HepG2 (cell line): ENCODE data around the gene TRPV6. TPM values are rescaled to one million over a fixed set of nuclear protein-coding genes. Genes with fewer than 3 reads are reported as not detected.

ENCODE experiments used
- ATAC-seq: fragments of 200-7000 bp; cut with Tn5 transposase; 3 replicates; pipeline ENCODE4 v1.9.1; 2020; ENCODE audit warnings: mild to moderate bottlenecking, moderate library complexity
- BruUV-seq: library from RNA; stranded (reverse); fragments of 400-500 nt; replicated peaks from 2 replicates; lab custom pipeline; 2021; lab: Mats Ljungman, UMichigan
- CTCF ChIA-PET: fragments of 300-600 bp; formaldehyde crosslinking; extraction: SDS; loops from one replicate; lab custom pipeline; 2021; ENCODE audit warnings: low total read pairs, inconsistent platforms, low intra/inter-chr PET ratio; lab: Yijun Ruan, JAX
- POLR2A ChIA-PET: fragments of 350-600 bp; sonication (Branson Sonifier 250); formaldehyde crosslinking; loops from one replicate; lab custom pipeline; 2020; ENCODE audit warnings: antibody characterized with exemption, inconsistent platforms; lab: Yijun Ruan, JAX
- DNase-seq: peaks from one replicate; pipeline ENCODE4 v3.0.0-alpha.2; 2015; ENCODE audit warnings: low spot score
- FAIRE-seq: peaks from 3 replicates; lab custom pipeline; 2011; peaks lifted over from hg19 to GRCh38; lab: Jason Lieb, UNC
- H2AFZ ChIP-seq: one replicate; pipeline ENCODE4 v1.6.1; 2011; ENCODE audit warnings: low read length, inconsistent platforms
- H3K27ac ChIP-seq: fragments of 300-600 bp; 3 replicates; pipeline ENCODE4 v1.8.0; 2011; ENCODE audit warnings: mixed run types, mild to moderate bottlenecking, mixed read lengths, low read length, inconsistent platforms; ENCODE audit not compliant: insufficient read depth; ENCODE audit errors: extremely low read length
- H3K27me3 ChIP-seq, 2 experiments: fragments of 200-600 bp in 1 of 2; 2 replicates in 1 of 2; 3 replicates in 1 of 2; pipeline versions ENCODE4 v1.6.0 to v1.8.0; 2011; ENCODE audit warnings: low read length in 2 of 2, mild to moderate bottlenecking in 2 of 2, moderate library complexity in 2 of 2, inconsistent platforms in 1 of 2; ENCODE audit not compliant: insufficient read depth in 2 of 2, control insufficient read depth in 1 of 2
- H3K36me3 ChIP-seq, 2 experiments: fragments of 200-600 bp in 1 of 2; replicated peaks in 1 of 2; 2 replicates in 1 of 2; 3 replicates in 1 of 2; pipeline versions ENCODE4 v1.5.1 to v1.8.0; 2011; ENCODE audit warnings: low read length in 2 of 2, inconsistent platforms in 1 of 2; ENCODE audit not compliant: insufficient read depth in 2 of 2, control insufficient read depth in 1 of 2
- H3K4me1 ChIP-seq: 2 replicates; pipeline ENCODE4 v1.5.1; 2012; ENCODE audit warnings: low read length, inconsistent platforms; ENCODE audit not compliant: insufficient read depth
- H3K4me2 ChIP-seq: 2 replicates; pipeline ENCODE4 v1.6.0; 2011; ENCODE audit warnings: low read depth, low read length, inconsistent platforms
- H3K4me3 ChIP-seq, 3 experiments: fragments of 200-600 bp in 1 of 3; sonication (generic), shearing (Covaris generic) in 1 of 3; replicated peaks in 1 of 3; 2 replicates each; pipeline ENCODE4 v1.5.1; 2011 to 2016; ENCODE audit warnings: low read length in 3 of 3, inconsistent platforms in 2 of 3, low read depth in 2 of 3, mild to moderate bottlenecking in 2 of 3, control low read depth in 1 of 3, mixed read lengths in 1 of 3; ENCODE audit not compliant: insufficient read depth in 1 of 3
- H3K79me2 ChIP-seq: one replicate; pipeline ENCODE4 v1.6.1; 2011; ENCODE audit warnings: low read length, inconsistent platforms; ENCODE audit not compliant: insufficient read depth
- H3K9ac ChIP-seq: 2 replicates; pipeline ENCODE4 v1.6.0; 2011; ENCODE audit warnings: mild to moderate bottlenecking, low read depth, low read length, inconsistent platforms; ENCODE audit not compliant: insufficient read depth
- H3K9me3 ChIP-seq: 2 replicates; pipeline ENCODE4 v1.5.1; 2012; ENCODE audit warnings: mild to moderate bottlenecking, low read length
- H4K20me1 ChIP-seq: 2 replicates; pipeline ENCODE4 v1.6.0; 2011; ENCODE audit warnings: inconsistent platforms, mild to moderate bottlenecking, low read length, moderate library complexity; ENCODE audit not compliant: insufficient read depth
- ERF ChIP-seq: IDR thresholded peaks from 2 replicates; pipeline ENCODE4 v1.6.1; 2018; ENCODE audit warnings: missing biosample characterization, missing genetic modification reagents
- JARID2 ChIP-seq: sonication (generic); formaldehyde crosslinking; IDR thresholded peaks from 2 replicates; pipeline ENCODE4 v1.8.1; 2023; ENCODE audit warnings: missing genetic modification reagents, inconsistent platforms; ENCODE audit not compliant: insufficient replicate concordance
- KDM4B ChIP-seq: sonication (generic); formaldehyde crosslinking; IDR thresholded peaks from 2 replicates; pipeline ENCODE4 v1.4.0; 2020; ENCODE audit warnings: missing genetic modification reagents
- MXD1 ChIP-seq: sonication (generic); formaldehyde crosslinking; IDR thresholded peaks from 2 replicates; pipeline ENCODE4 v1.4.0; 2020; ENCODE audit warnings: mild to moderate bottlenecking, missing genetic modification reagents
- PAF1 ChIP-seq: IDR thresholded peaks from 2 replicates; pipeline ENCODE4 v1.6.1; 2016; ENCODE audit warnings: missing genetic modification reagents, missing compliant biosample characterization
- SMARCC2 ChIP-seq: fragments of 450-650 bp; IDR thresholded peaks from 2 replicates; pipeline ENCODE4 v1.6.1; 2017; ENCODE audit warnings: antibody characterized with exemption, mild to moderate bottlenecking
- SOX13 ChIP-seq, 3 experiments: fragments of 450-650 bp in 1 of 3; sonication (generic) in 1 of 3; formaldehyde crosslinking in 1 of 3; IDR thresholded peaks in 2 of 3; conservative IDR thresholded peaks in 1 of 3; 2 replicates each; pipeline versions ENCODE4 v1.5.0 to v1.6.1; 2016 to 2020; ENCODE audit warnings: antibody characterized with exemption in 1 of 3, mild to moderate bottlenecking in 1 of 3, missing compliant biosample characterization in 1 of 3, missing genetic modification reagents in 1 of 3, moderate library complexity in 1 of 3
- SP4 ChIP-seq: sonication (generic); formaldehyde crosslinking; IDR thresholded peaks from 2 replicates; pipeline ENCODE4 v1.8.1; 2023; ENCODE audit warnings: mild to moderate bottlenecking, missing genetic modification reagents
- TFE3 ChIP-seq: IDR thresholded peaks from 2 replicates; pipeline ENCODE4 v1.6.1; 2016
- ZNF317 ChIP-seq: sonication (generic); formaldehyde crosslinking; IDR thresholded peaks from 2 replicates; pipeline ENCODE4 v1.5.0; 2020; ENCODE audit warnings: mild to moderate bottlenecking, missing genetic modification reagents
- ZNF546 ChIP-seq: sonication (generic); formaldehyde crosslinking; conservative IDR thresholded peaks from 2 replicates; pipeline ENCODE4 v1.8.1; 2023; ENCODE audit warnings: mild to moderate bottlenecking, missing genetic modification reagents
- ZNF577 ChIP-seq: sonication (generic); formaldehyde crosslinking; IDR thresholded peaks from 2 replicates; pipeline ENCODE4 v1.4.0; 2020; ENCODE audit warnings: mild to moderate bottlenecking, low read depth, missing genetic modification reagents, borderline replicate concordance
- ZNF746 ChIP-seq: sonication (generic); formaldehyde crosslinking; IDR thresholded peaks from 2 replicates; pipeline ENCODE4 v1.8.0; 2022; ENCODE audit warnings: mild to moderate bottlenecking, missing genetic modification reagents
- ZSCAN5A ChIP-seq: sonication (generic); formaldehyde crosslinking; IDR thresholded peaks from 2 replicates; pipeline ENCODE4 v1.8.0; 2022; ENCODE audit warnings: mild to moderate bottlenecking, missing genetic modification reagents, borderline replicate concordance
- WGBS: methylation state at CpG from one replicate; pipeline ENCODE4 v1.1.6; 2017; ENCODE audit warnings: low lambda C conversion rate; 5-methylcytosine and 5-hydroxymethylcytosine counted together
- in situ Hi-C: cut with HindIII; loops from 2 replicates; pipeline ENCODE4 v1.10.0; 2017; ENCODE audit warnings: low pct_unique_long_range_greater_than_20kb; ENCODE audit not compliant: extremely low pct_ligation_motif_present
- intact Hi-C: fragments of 100-400 bp; cut with micrococcal nuclease; formaldehyde crosslinking; loops from one replicate; pipeline ENCODE4 v1.10.0; 2022; ENCODE audit not compliant: unreplicated experiment
- polyA plus RNA-seq, 8 experiments: library from polyadenylated mRNA; depleted of rRNA in 3 of 8; stranded (reverse) in 7 of 8; unstranded in 1 of 8; fragments of >200 nt; fragmentation: Illumina TruSeq in 4 of 8; extraction: Trizol in 4 of 8; gene quantifications; 2 replicates each; pipeline versions ENCODE4 v1.2.1 to v1.2.3, GENCODE V29; 2011 to 2016; ENCODE audit warnings: low read depth in 4 of 8, missing spikeins in 1 of 8, mixed read lengths in 1 of 8; ENCODE audit not compliant: insufficient read depth in 1 of 8
- total RNA-seq, 5 experiments: library from RNA; depleted of rRNA; stranded (reverse); fragments of >200 nt; fragmentation: Illumina TruSeq; extraction: Trizol; gene quantifications; 2 replicates each; pipeline ENCODE4 v1.2.3, GENCODE V29; 2016; ENCODE audit warnings: low read depth in 1 of 5
- TF ChIP-seq, protein P1 (sequence below): IDR thresholded peaks from 2 replicates; pipeline ENCODE4 v1.6.1; 2016; ENCODE audit warnings: mild to moderate bottlenecking

The TRPV6 gene
- total and polyA plus RNA-seq, 2 of the 13 experiments (the other 11 are each of a cell fraction or from before 2014, with no cell fraction given): not detected

DNA sequence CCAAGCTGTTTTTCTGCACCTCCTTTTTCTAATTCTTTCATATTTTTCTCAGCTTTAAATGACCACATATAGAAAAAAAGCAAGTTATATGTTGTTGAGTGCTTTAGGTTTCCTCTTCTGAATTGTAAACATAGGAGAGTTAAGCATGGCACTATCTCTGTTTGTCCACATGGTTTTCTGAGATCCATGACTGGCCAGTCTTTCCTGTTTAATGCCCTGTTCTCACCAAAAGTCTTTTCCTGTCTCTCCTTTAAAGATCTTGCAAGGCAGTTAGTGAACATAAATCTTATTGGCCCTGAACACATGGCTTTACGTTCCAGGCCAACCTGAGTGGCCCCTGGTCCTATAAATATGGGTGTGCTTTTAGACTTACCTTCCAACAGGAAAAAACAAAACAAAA is 28.6 kb upstream of the TRPV6 start:
- Histone ChIP-seq H4K20me1 (no peaks in the 10 kb centered on the region), H2AFZ (no peak overlapping the region), H3K4me1 (no peaks in the 10 kb centered on the region), H3K36me3 (no peaks in the 10 kb centered on the region), H3K27me3 (no peaks in the 10 kb centered on the region), H3K4me2 (no peak overlapping the region), H3K4me3 (no peak overlapping the region), H3K79me2 (no peaks in the 10 kb centered on the region), H3K9me3 (no peaks in the 10 kb centered on the region), H3K27ac (no peak overlapping the region), H3K9ac (no peak overlapping the region)
- intact Hi-C loops (no loop called here), in situ Hi-C loops (no loop called here)
- DNase-seq: no peak
- ATAC-seq: no peak
- CTCF ChIA-PET: no interaction called here
- TF ChIP-seq KDM4B (CRISPR knock-in tag) (no peak), SP4 (CRISPR knock-in tag) (no peak), PAF1 (CRISPR knock-in tag) (no peak), ERF (CRISPR knock-in tag) (no peak), JARID2 (no peak)
- WGBS: 24% methylated on average over 1 of the region's 1 CpG
- no peak for FAIRE-seq
- POLR2A ChIA-PET: no interaction called here
- no TSS peak for BruUV-seq

DNA sequence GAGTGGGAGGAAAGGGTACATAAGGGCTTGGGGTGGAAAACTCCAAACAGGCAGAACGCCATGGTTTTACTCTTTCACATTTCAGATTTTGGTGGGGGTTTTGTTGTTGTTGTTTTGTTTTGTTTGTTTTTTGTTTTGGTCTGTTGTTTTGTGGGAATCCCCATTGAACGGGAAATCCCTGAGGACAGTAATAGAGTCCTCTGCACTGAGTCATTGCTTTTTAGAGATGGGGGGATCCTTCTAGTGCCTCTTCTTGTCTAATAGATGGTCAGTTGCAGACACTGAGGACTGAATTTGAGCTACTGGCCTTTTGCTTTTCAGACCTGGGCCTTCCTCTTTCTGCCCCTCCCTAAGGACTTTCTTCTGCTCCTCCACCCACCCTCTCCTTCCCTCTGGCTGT is 28.0 kb upstream of the TRPV6 start:
- H3K9me3 ChIP-seq: no peaks in the 10 kb centered on the region
- in situ Hi-C loops: no loop called here
- CTCF ChIA-PET: no interaction called here
- no peaks in the 10 kb centered on the region for H3K4me1 ChIP-seq
- no peak for DNase-seq
- 38% methylated on average over 2 of the region's 2 CpGs for WGBS
- no peak overlapping the region for H3K9ac ChIP-seq
- no peak for FAIRE-seq
- BruUV-seq: no TSS peak
- no peaks in the 10 kb centered on the region for H3K79me2 ChIP-seq
- no peak overlapping the region for H3K4me3 ChIP-seq
- intact Hi-C loops: no loop called here
- H3K4me2 ChIP-seq: no peak overlapping the region
- no peak overlapping the region for H2AFZ ChIP-seq
- H3K36me3 ChIP-seq: no peaks in the 10 kb centered on the region
- POLR2A ChIA-PET: no interaction called here
- H3K27me3 ChIP-seq: 0 out of 5 replicates have a peak, but pooled peaks cover 0 to 1% of the 10 kb centered on the region in 2 experiments
- no peaks in the 10 kb centered on the region for H4K20me1 ChIP-seq
- no peak overlapping the region for H3K27ac ChIP-seq
- no peak for ATAC-seq
- TF ChIP-seq, protein P1, sequence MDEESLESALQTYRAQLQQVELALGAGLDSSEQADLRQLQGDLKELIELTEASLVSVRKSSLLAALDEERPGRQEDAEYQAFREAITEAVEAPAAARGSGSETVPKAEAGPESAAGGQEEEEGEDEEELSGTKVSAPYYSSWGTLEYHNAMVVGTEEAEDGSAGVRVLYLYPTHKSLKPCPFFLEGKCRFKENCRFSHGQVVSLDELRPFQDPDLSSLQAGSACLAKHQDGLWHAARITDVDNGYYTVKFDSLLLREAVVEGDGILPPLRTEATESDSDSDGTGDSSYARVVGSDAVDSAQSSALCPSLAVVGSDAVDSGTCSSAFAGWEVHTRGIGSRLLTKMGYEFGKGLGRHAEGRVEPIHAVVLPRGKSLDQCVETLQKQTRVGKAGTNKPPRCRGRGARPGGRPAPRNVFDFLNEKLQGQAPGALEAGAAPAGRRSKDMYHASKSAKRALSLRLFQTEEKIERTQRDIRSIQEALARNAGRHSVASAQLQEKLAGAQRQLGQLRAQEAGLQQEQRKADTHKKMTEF: no peak
- TF ChIP-seq ZNF577 (CRISPR knock-in tag): no peak
- TF ChIP-seq ZSCAN5A (CRISPR knock-in tag): no peak
- no peak for TF ChIP-seq ZNF317 (CRISPR knock-in tag)
- no peak for TF ChIP-seq SMARCC2
- TF ChIP-seq SOX13 (IDR thresholded peaks at IDR 0.05): no peak
- TF ChIP-seq SOX13 (CRISPR knock-in tag; conservative IDR thresholded peaks at IDR 0.05 in 1 of 2, IDR thresholded peaks at IDR 0.05 in 1 of 2): no peak
- no peak for TF ChIP-seq ZNF746 (CRISPR knock-in tag)
- no peak for TF ChIP-seq MXD1 (CRISPR knock-in tag)
- no peak for TF ChIP-seq ZNF546 (CRISPR knock-in tag)
- no peak for TF ChIP-seq TFE3 (CRISPR knock-in tag)
